NCI-H345 treated with DMSO at 0.1 percent for 48 hours (cell line): ENCODE results near the gene ATP2A2.

ENCODE experiments used
- DNase-seq: peaks from one replicate; lab custom pipeline; 2025; ENCODE audit not compliant: unreplicated experiment; lab: John Stamatoyannopoulos, UW

ATP2A2 gene

DNA sequence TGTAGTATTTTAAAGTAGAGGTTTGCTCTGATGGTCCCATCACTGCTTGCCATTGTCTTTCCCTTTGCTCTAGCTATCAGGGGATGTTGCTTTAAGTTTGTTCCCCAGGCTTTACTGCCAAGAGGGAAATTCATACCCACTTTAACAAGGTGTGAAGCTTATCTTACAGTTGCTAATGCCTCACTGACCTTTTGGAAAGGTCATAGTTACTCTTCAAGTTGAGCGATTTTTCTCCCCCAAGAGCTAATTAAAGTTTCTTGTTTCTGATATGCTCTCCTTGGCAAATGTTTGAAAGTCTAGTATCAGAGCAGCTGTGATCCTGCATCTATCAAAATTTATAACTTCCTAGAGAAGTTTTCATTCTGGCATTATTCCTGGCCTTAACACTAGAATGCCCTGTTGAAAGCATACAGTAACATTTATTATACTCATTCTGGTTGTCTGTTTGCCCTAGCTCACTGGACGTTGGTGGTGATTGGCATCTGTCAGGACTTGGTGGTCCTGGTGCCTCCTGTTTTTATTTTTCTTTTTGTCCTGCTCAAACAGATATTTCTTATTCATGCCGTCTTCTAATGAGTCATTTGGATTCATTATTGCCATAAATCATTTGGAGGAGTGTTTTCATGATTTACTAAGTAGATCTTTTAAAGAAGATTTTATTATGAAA lies 8.1 kb downstream of the ATP2A2 start:
- no peak for DNase-seq

DNA sequence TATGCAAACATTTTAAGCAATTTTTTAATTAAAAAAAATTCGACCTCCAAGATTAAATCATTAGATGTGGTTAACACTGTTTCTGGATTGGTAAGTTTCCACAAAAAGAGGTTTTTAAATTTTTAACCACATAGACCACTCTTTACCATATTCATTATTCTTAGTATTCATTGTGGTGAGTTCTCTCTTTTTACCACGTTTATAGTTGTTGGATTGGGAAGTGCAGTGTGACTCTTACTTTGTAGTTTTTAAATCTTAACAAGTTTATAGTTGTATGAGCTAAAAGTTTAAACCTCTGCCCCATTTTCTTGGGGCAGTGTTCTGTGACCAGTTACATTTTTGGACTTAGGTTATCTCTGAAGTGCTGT lies 8.6 kb downstream of the ATP2A2 start:
- DNase-seq = no peak

DNA sequence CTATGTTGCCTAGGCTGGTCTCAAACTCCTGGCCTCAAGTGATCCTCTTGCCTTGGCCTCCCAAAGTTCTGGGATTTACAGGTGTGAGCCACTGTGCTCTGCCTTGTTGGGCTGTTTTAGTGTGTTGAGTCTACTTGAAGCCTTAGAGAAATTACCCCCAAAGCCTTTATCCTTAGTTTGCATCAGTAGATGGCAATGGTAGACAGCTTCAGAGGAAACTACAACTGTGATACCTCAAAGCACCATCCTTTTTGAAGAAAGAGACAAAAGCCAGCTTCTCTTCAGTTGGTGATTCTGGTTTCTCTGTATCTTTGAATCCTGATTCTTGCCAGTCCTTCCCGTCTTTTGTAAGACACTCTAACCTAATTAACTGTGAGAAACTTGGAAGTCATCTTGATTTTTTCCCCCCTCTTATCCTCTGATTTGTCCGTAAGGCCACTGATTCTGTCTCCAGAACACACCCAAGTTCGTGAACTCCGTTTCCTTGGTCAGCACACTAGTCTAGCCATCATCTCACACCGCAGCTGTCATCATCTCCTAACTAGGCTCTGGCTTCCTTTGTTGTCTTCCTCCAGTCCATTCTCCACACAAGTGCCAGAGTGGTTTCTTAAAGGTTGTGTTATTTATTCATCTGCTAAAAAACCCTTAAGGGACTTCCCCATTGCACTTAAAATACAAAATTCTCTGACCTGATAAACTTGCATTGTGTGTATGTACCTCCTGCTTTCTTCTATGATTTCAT lies 20.2 kb downstream of the ATP2A2 start:
- no peak for DNase-seq

DNA sequence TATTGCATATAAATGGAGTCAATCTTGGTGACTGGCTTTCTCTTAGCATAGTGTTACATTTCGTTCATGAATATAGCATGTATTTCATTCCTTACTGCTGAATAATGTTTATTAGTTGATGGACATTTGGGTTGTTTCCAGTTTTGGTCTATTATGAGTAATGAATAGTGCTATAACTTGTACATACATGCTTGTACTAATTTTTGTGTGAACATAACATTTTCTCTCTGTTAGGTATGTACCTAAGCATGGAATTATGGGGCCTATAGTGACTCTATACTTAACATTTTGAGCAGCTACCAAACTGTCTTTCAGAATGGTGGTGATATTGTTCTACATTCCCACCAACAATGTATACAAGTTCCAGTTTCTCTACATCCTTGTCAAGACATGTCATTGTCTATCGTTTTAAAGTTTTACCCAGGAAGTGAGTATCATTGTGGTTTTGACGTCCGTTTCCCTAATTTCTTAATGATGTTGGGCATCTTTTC lies 23.1 kb downstream of the ATP2A2 start:
- DNase-seq = no peak

DNA sequence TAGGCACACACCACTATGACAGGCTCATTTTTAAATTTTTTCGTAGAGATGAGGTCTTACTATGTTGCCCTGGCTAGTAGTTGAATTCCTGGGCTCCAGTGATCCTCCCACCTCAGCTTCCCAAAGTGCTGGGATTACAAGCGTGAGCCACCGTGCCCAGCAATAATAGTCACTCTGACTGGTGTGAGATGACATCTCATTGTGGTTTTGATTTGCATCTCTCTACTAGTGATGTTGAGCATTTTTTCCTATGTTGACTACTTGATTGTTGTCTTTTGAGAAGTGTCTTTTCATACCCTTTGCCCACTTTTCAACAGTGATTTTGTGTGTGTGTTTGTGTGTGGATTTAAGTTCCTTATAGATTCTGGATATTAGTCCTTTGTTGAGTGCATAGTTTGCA lies 26.3 kb downstream of the ATP2A2 start:
- no peak for DNase-seq

DNA sequence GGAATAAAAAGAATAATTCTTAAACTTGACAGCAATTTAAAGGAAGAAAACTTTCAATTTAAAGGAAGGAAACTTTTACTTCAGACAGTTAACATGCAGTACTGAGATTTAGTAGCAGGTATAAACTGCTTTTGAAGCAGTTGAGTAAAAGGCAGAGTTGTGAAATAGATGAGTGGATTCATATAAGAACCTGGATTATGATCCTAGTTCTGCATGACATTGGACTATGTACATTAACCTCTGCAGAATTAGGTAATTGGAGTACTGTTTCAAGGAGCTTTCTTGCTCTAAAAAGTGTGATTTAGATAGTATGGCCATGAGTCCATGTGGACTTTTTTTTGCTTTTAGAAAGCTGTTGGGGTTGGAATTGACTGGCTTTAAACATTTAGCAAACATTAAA lies 29.7 kb downstream of the ATP2A2 start:
- DNase-seq = no peak

DNA sequence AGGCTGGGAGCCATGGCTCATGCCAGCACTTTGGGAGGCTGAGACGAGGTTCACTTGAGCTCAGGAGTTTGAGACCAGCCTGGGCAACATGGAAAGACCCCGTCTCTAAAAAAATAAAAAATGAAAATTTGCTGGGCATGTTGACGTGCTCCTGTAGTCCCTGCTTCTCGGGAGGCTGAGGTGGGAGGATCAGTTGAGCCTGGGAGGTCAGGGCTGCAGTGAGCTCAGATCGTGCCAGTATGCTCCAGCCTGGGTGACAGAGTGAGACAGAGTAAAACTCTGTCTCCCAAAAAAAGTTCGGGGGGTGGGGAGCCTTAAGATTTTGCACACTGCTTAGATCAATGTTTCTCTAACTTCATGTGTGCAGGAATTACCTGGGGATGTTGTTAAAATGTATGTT lies 30.9 kb downstream of the ATP2A2 start:
- DNase-seq = no peak

DNA sequence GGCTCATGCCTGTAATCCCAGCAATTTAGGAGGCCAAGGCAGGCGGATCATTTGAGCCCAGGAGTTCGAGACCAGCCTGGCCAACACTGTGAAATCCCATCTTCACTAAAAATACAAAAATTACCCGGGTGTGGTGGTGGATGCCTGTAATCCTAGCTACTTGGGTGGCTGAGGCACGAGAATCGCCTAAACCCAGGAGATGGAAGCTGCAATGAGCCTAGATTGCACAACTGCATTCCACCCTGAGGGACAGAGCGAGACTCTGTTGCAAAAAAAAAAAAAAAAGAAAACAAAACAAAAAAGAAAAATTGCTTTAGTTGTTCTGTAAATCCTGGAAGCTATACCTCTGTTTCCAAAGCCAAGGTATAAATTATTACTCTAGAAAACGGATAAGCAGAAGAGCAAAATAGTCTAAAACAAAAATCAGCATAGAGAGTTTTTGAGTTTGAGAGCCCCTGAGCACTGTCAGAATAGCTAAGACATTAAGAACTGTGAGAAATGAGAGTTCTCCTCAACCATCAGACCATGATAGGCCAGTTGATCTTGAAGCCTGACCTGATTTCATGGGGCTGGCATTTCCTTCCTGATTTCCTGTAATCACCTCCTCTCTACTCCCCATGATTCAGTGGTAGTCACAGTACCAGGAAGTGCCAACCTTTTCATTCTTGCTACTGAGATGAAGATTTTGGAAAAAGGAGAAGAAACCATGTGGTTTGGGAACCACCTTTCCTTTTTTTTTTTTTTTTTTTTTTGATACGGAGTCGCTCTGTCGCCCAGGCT lies 31.7 kb downstream of the ATP2A2 start:
- no peak for DNase-seq

DNA sequence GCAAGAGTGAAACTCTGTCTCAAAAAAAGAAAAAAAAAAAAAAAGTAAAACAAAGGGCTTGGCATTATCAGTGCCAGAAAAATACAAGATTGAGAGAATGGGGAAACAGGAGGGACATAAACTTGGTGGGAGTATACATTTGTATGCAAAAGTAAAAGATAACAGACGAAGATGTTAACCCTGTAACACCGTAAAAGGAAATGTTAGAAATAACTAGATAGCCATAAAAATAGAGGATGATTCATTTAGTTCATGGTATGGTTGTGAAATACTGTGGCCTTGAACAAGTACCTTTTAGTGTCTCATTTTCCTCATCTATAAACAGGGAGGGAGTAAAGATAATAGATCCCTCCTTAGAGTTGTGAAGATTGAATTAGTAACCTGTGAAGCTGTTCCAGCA lies 33.3 kb downstream of the ATP2A2 start:
- no peak for DNase-seq

DNA sequence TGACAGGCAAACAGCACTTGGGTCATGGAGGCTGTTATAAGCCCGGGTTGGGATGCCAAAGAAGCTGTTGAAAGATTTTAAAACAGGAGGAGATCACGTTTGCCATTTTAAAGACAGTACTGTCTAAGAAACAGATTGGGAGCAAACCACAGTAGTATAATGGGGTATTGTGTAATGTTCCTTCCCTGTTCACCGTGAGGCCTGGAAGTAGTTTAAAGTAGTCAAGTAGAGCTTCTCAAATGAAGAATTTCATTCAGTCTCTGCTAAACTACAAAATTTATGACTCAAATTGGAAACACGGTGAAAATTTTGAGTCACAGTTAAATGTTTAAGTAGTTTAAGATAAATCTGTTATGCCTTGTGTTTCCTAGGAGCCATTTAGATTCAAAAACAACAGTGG lies 35.8 kb downstream of the ATP2A2 start:
- DNase-seq = no peak

DNA sequence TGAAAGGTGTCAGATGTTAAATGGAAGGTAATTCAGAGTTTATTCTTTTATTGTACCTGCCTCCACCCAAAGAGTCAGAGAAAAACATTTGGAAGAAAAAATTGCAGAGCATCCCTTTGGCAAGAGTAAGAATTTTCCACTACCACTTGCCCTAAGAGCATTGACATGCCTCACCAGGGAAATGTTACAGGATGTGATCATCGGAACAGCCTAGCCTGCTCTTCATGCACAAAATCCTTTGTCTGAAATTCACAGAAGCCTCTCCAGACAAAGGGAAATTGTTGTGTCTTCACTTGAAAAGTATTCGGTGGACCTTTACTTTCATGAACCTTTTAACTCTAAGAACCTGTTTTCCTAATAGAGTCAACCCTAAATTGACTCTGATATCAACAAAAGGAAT lies 36.9 kb downstream of the ATP2A2 start:
- no peak for DNase-seq

DNA sequence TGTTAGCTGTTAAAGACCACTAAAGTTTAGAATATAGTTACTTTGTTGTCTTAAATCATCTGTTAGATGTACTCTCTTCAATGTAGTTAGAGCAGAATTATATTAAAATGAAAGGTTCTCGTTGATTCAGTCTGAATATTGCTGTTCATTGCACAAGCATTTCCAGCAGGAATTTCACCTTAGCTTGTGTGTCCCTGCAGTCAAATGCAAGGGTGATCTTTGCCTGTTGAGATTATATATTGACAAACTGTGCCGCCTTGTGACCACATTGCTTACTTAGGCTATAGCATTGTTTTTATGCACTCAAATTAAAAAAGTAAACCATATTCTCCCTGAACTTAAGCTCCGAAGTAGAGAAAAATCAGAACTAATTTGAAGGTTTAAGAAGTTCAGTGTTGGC lies 39.5 kb downstream of the ATP2A2 start:
- DNase-seq = no peak

DNA sequence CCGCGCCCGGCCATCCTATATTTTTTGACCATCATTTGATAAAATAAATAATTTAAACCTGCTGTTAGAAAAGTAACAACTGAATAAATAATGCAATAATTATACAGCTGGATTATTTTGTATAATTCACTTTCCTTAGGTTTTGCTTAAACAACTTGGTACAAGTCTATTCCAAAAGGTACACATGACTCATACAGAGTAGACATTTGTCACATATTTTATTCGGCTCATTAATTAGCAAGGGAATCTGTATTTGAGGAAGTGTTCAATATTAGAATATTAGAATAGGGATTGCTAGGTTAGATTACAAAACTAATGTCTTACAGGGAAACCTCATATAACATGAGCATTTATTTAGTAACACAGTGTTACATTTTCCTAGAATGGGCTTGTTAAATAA lies 48.7 kb downstream of the ATP2A2 start:
- no peak for DNase-seq

DNA sequence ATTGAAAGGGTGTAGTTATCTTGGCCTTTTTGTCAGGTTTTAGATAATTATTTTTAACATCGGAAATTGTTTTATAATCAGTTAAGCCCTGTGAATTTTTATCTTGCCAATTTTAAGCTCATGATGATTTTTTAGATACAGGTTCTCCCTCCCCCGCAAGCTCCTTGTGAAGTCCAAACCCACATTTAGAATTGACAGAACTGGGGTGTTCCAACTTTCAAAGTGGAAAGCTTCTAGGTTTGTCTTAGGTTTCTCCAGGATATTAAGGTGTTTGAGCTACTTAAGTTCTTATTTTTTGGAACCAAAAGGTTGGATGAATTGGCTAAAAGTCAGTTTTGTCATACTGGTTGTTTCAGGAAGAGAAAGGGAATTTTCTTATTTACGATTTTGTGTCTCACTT lies 49.1 kb downstream of the ATP2A2 start:
- DNase-seq = no peak

DNA sequence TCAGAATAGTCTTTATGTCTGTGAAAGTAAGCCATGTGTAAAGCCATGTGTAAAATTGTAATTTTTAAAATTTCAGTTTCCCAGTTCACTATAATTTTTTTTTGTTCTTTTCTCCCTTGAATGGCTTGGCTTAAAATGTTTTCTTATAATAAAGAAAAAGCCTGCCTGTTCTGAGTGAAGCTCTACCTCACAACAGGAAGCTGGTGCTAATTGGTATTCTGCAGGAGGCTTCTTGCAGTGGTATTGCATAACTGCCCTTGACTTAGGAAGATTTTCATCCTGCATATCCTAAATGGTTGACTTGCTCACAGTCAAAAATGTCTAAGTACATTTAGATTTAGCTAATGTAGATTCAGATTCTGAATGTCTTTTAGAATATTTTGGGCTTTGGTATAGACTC lies 49.5 kb downstream of the ATP2A2 start:
- DNase-seq = no peak

DNA sequence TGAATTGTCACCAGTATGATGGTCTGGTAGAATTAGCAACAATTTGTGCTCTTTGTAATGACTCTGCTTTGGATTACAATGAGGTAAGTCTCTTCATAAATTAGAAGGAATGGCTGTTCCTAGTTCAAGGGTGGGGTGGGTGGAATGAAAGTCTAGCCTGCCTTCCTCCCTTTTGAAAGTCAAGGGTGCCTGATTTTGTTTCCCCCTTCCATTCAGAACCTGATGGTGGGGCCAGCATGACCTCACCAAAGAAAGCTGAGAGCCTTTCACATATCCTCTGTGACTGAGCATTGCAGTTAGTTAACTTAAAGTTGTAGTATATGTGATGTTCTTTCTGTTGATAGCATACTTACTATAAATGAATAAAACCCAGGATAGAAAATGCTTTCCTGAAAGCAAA lies 52.2 kb downstream of the ATP2A2 start:
- DNase-seq = no peak

DNA sequence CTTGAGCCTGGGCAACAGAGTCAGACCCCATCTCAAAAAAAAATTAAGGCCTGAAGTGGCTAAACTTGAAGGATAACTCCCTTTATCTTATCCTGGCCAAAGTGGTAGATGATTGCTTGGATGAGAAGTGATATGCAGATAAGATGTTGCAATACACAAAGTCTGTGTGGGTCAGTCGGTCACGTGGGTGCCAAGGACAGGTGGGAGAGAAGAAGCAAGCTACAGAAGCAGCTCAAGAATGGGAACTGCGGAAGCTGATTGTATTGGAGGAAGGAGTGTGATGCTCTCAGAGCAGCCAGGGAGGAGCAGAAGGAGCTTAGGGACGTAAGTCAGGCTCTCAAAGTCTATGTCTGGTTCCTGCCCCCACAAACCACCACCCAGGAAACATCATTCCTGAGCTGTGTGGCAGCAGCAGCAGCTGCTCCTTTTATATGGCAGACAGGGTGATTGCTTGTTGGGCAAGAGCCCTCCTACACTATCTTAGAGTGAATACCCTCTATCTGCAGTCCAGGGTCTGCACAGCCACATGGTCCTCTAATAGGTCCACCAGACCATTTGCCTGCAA lies 54.5 kb downstream of the ATP2A2 start:
- DNase-seq = no peak

DNA sequence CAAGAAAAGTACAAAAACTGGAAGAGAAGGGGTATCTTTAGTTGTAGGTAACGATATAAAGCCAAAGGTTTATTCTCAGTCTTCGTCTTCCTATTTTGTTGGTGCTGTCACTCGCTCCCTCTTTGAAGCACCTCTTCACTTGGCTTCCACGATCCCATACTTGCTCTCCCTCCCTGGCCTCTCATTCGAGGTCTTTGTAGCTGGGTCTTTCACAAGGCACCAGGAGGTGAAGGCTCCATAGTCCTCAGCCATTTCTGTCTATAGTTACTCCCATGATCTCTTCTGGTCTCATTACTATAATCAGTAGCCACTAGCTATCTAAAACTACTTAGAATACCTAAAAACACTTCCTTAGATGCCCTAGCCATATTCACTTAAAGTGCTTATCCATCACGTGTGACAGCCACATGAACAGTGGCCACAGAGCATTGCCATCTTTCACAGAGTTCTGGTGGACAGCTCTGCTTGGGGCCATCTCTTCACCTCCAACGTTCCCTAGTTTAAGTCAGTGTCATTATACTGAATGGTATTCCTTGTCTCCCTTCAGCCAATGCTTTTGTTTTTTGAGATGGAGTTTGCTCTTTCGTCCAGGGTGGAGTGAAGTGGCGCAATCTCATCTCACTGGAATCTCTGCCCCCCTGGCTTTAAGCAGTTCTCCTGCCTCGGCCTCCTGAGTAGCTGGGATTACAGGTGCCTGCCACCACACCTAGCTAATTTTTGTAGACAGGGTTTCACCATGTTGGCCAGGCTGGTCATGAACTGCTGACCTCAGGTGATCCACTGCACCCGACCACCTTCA lies 57.1 kb downstream of the ATP2A2 start:
- no peak for DNase-seq

DNA sequence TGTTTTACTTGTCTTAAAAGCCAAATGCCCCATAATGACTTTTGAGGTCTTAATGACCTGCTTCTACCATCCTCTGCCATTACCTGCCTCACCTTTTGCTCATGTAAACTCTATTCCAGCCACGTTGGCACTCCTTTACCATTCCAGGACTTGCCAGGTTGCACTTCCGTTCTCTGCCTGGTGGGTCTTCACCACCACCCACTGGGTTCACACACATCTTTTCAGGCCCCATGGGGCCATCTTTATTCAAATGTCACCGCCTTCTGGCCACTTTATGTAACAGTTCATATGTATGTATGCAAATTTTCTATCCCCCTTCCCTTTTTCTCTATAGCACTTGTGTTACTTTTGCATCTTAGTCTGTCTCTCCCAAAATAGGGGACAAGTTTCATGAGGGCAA lies 57.7 kb downstream of the ATP2A2 start:
- DNase-seq = no peak

DNA sequence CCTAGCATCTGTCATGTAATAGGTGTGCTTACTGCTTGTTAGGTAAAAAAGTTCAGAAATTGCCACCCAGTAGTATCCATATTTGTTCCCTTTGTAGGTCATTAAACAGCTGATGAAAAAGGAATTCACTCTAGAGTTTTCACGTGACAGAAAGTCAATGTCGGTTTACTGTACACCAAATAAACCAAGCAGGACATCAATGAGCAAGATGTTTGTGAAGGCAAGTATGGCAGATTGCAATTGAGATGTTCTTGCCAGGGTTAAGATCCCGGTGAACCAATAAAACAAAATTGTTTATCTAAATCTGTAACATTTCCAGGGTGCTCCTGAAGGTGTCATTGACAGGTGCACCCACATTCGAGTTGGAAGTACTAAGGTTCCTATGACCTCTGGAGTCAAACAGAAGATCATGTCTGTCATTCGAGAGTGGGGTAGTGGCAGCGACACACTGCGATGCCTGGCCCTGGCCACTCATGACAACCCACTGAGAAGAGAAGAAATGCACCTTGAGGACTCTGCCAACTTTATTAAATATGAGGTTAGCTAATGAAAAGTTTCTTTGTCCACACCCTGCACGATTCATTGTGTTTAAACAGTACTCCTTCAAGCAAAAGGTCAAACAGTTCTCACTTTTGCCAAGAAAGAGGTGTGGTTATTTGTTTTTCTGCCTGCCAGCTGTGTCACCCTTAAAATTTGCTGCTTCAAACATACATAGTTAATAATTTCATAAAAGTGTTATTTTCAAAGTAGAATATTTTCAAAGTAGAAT lies 58.3 kb downstream of the ATP2A2 start:
- DNase-seq = no peak
